PFSK-1 (cell line): ENCODE measurements around the gene PRDM1.

Source experiments
- FOXP2 ChIP-seq: optimal IDR thresholded peaks from 2 replicates; pipeline ENCODE3; 2011; ENCODE audit warnings: borderline replicate concordance, control low read depth, inconsistent platforms; ENCODE audit not compliant: insufficient read depth; ENCODE audit errors: extremely low read length, extremely low read depth
- POLR2AphosphoS5 ChIP-seq: IDR thresholded peaks from 2 replicates; pipeline ENCODE4 v1.6.1; 2012; ENCODE audit warnings: low read depth, mild to moderate bottlenecking, control low read depth, low read length, moderate library complexity
- REST ChIP-seq, 2 experiments: IDR thresholded peaks; 2 replicates each; pipeline versions ENCODE4 v1.6.1 to v1.8.0; 2011 to 2012; ENCODE audit warnings: low read depth in 2 of 2, low read length in 2 of 2, control low read depth in 1 of 2, inconsistent platforms in 1 of 2, mild to moderate bottlenecking in 1 of 2, moderate library complexity in 1 of 2; ENCODE audit not compliant: insufficient read depth in 1 of 2
- SIN3A ChIP-seq: IDR thresholded peaks from 2 replicates; pipeline ENCODE4 v1.6.1; 2012; ENCODE audit warnings: mild to moderate bottlenecking, low read length, moderate library complexity, borderline replicate concordance; ENCODE audit not compliant: insufficient read depth

DNA sequence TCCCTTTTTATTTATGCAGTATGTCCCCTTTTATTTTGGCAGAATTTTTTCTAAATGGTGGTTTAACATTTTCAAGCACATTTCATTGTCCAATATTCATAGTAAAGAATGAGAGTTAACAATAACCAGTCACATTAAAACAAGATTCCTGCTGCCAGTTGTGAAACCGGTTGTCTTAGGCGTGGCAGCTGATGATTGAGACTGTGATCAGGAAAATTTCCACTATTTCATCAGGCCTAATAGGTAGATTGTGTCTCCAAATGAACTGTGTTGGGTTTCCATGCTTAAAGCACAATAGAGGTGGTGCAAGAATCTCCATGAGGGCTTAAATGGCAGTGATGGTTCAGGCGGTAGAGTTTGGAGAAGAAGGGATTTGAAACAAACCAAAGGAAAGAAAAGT lies 15.3 kb downstream of the PRDM1 start:
- TF ChIP-seq POLR2AphosphoS5, result no peak
- no peak for TF ChIP-seq REST (IDR thresholded peaks at IDR 0.05; ENCODE audit: insufficient read depth in 1 of 2, low read depth in 2 of 2, low read length in 2 of 2)
- no peak for TF ChIP-seq SIN3A
- no peak for TF ChIP-seq FOXP2
